Measurements from ENCODE around the gene RGS14.

RGS14 gene

DNA sequence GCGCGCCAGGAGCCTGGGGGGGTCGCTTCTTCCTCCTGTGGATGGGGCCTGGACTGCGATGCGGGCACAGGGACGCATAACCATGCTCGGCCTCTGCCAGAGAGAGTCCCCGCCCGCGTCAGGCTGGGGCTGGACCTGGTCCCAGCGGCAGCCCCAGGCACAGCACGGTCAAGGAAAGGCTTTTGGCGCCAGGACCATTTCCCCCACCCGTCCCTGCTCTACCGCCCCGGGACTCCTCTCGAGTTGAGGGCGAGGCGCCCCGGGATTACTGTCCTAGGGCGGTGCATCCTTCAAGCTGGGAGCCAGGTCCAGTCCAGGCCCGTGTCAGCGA, 46.4 kb upstream of the RGS14 start:
- no peak for DNase-seq (ENCODE audit: low read depth, low spot score)
- H3K4me3 ChIP-seq (ENCODE audit: low read depth, low read length): peak overlapping the region; percentile 63
- in situ Hi-C loops (cut with HindIII; ENCODE audit: low sequenced_read_pairs): no loop called here
- TF ChIP-seq, protein P1, sequence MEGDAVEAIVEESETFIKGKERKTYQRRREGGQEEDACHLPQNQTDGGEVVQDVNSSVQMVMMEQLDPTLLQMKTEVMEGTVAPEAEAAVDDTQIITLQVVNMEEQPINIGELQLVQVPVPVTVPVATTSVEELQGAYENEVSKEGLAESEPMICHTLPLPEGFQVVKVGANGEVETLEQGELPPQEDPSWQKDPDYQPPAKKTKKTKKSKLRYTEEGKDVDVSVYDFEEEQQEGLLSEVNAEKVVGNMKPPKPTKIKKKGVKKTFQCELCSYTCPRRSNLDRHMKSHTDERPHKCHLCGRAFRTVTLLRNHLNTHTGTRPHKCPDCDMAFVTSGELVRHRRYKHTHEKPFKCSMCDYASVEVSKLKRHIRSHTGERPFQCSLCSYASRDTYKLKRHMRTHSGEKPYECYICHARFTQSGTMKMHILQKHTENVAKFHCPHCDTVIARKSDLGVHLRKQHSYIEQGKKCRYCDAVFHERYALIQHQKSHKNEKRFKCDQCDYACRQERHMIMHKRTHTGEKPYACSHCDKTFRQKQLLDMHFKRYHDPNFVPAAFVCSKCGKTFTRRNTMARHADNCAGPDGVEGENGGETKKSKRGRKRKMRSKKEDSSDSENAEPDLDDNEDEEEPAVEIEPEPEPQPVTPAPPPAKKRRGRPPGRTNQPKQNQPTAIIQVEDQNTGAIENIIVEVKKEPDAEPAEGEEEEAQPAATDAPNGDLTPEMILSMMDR (IDR thresholded peaks at IDR 0.05; ENCODE audit: low read depth, low read length): no peak

DNA sequence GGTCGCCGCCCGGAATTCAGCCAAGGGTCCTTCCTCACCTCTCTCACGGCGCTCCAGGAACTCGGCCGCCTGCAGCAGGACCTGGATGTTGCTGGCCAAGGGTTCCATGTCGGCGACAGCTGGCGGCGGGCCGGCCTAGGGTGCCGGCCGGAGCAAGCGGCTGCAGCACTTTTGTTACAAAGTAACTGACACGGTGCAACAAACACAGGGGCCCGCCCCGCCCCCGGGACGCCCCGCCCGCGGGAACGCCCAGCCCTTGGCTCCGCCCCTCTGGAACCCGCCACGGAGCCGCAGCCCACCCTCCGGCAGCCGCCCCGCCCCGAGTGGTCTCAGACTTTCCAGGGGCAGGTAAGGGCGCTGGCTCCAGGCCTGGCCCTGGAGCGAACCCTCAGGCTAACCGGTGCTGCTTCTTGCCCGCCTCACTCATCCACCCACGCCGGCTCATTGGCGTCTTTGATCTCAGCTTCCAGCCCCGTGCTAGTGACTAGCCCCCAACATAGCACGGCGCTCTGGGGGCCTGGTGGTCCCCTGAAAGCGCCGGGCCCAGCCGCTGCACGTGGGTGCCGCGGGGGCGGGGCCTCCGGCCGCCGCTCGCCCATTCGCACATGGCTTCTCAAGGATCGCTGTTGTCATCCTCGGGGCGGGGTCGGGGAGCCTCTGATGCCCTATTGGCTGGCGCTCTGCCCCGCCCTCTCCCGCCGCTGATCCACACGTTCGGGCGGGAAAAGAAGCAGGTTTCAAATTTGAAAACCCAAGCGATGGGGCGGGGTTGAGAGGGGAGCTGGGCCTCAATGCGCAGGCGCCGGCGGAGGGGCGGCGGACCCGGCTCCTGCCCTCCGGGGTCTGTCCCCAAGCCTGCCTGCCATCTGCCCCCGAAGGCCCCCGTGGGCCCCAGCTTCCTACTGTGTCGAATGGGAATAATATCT, 45.7 kb upstream of the RGS14 start, which contains the start of gene MXD3:
TSS of gene MXD3 (minus strand) at position 176 of the 926 bp plus-strand sequence. CDS start at position 108, 68 bp downstream.
- peak; percentile 96 for DNase-seq (ENCODE audit: low read depth, low spot score)
- peak within 1 kb of the TSS; percentile 63 for H3K4me3 ChIP-seq (ENCODE audit: low read depth, low read length)
- in situ Hi-C loops (cut with HindIII; ENCODE audit: low sequenced_read_pairs): no loop called here
- TF ChIP-seq, protein P1 (IDR thresholded peaks at IDR 0.05; ENCODE audit: low read depth, low read length): no peak

DNA sequence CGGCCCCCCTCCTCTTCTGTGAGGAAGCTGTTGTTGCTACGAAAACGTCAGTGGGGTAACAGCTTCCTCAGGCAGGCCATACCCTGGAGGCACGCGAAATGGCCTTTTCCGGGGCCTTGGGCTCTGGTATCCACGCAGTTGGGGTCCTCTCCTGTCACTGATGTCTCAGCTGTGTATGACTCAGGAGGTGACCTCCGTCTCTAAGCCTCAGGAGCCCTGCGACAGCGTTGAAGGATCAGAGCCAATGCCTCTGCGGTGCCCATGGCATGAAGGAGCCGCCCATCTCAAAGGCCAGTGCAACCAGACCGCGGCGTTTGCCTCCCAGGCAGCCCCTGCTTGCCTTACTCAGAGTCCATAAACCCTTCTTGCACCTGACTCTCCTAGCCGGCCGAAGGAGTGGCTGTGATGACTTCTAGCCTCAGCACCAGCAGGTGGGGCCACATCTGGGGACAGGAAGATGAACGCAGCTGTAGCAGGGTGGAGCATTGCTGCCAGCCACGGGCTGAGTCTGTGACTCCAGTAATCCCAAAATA, 45.0 kb upstream of the RGS14 start:
- peak; percentile 20 for DNase-seq (ENCODE audit: low read depth, low spot score)

DNA sequence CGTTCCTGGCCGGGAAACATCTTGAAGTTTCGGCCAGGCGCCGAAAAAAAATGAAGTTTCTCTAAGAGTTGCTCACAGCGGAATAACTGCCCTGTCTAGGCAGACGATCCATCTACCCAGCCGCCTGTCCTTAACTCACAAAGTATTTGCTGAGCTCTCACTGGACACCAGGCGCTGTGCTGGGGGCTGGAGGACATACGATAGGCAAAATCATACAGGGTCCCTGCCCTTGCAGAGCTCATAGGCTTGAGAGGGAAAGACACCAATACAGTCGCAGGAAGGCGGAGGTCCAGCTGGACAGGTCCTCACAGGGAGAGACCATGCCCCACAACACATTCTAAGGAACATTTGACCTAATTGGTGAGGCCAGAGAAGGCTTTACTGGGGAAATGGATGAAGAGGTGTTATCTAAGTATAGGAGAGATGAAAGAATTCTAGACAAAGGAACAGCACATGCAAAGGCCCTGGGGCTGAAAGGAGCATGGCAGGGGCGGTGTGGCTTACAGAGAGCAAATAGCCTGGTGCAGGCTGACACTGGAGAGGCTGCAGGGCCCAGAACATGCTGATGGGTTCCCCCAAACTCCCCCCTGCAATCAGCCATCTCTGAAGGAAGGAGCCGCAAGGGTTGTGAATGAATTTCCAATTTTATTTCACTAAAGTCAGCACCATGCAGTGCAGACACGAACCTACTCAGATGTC, 44.0 kb upstream of the RGS14 start:
- DNase-seq (ENCODE audit: low read depth, low spot score): no peak
- TF ChIP-seq, protein P1 (IDR thresholded peaks at IDR 0.05; ENCODE audit: low read depth, low read length): no peak
- H3K4me3 ChIP-seq (ENCODE audit: low read depth, low read length): no peak overlapping the region
- in situ Hi-C loops (cut with HindIII; ENCODE audit: low sequenced_read_pairs): no loop called here

More for the DNA sequence above, 45.0 kb upstream of the RGS14 start:
- peak overlapping the region; percentile 32 for H3K4me3 ChIP-seq (ENCODE audit: low read depth, low read length)
- TF ChIP-seq, protein P1 (IDR thresholded peaks at IDR 0.05; ENCODE audit: low read depth, low read length): no peak
- in situ Hi-C loops (cut with HindIII; ENCODE audit: low sequenced_read_pairs): no loop called here

DNA sequence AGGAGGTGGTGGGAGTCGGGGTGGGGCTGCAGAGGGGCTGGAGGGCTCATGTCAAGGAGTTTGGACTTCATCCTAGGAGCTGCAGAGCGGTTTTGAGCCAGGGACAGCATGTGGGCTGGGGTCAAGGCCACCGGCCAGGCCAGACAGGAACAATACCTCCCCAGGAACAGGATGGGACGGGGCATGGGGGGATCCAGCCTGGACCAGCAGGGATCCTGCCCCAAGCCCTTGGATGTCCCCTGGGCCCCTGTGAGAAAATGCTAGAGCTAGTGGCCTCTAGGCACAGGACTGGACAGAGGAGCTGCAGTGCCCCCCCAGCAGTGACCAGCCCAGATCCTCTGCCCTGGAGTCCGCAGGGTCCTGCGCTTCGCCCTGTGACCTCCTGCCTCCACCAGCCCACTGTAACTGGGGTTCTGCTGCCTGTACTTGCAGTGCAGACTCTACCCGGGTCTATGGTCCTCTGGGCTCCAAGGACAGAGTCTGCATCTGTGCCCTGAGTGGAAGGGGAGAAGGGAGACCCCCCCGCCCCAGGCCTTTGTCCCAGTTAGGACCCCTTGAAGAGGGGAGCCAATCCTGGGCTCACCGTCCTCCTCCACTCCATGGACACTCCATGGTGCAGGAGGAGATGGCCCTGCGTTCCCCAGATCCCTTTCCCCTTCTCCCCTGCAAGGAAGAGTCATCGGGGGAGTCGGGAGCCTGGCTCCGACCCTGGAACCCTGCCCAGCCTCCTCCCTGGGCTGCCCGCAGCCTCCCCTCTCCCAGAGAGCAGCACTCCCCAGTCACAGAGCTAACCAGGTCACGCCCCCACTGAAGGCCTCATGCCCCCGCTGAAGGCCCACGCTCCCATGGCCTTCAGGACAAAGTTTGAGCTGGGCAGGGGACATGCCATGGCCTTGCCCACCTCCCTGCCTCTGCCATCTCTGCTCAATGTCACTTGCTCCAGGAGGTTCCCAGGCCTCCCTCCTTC, 43.1 kb upstream of the RGS14 start:
- in situ Hi-C loops (cut with HindIII; ENCODE audit: low sequenced_read_pairs): no loop called here
- H3K4me3 ChIP-seq (ENCODE audit: low read depth, low read length): no peak overlapping the region
- TF ChIP-seq, protein P1 (IDR thresholded peaks at IDR 0.05; ENCODE audit: low read depth, low read length): no peak
- DNase-seq (ENCODE audit: low read depth, low spot score): no peak

Measured in astrocyte of the spinal cord (primary cell).